Measurements from ENCODE around the gene RTN3. TPM values are rescaled to one million over a fixed set of nuclear protein-coding genes. Genes with fewer than 3 reads are reported as not detected.

The RTN3 gene
- total RNA-seq, 4 donors from 2014 or later, result 161 to 221 (median 193) TPM

DNA sequence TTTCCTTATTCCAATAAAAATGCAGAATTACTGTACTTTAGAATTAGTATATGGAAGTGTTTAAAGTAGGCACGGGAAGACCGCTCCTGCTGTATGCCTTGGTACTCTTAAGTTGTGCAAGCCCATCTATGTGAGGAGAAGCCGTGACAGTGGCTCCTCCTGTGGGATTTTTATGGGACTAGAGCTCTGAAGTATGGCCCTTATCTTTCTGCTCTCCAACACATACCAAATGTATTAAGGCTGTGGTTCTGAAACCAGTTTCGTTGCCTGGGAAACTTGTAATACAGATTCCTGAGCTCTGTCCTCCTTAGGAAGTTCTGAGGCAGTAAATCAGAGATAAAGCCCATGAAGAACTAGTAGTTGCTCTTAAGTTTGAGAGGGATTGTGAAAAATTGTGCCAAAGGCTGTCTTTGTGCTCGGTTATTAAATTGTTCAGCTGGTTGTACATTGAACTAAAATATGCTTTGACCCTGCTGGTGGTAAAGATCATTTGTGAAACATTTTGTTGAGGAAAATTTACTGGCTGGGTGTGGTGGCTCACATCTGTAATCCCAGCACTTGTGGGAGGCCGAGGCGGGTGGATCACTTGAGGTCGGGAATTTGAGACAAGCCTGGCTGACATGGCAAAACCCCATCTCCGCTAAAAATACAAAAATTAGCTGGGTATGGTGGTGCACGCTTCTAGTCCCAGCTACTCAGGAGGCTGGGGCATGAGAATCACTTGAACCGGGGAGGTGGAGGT is 29.3 kb downstream of the RTN3 start:
- Histone ChIP-seq H3K9me3 (no peaks in the 10 kb centered on the region), H3K27me3 (no peaks in the 10 kb centered on the region), H3K4me1 (peaks cover 20% of the 10 kb centered on the region), H3K36me3 (no peaks in the 10 kb centered on the region), H3K4me3 (no peak overlapping the region), H3K27ac (no peak overlapping the region)
- no peak for DNase-seq (ENCODE audit: low spot score in 2 of 2)
- no peak for TF ChIP-seq CTCF (IDR thresholded peaks at IDR 0.05)
- no peak for TF ChIP-seq POLR2A (IDR thresholded peaks at IDR 0.05)
- no peak for TF ChIP-seq POLR2AphosphoS5 (IDR thresholded peaks at IDR 0.05)
- no peak for TF ChIP-seq EP300 (IDR thresholded peaks at IDR 0.05)
- WGBS, result 66% methylated on average over 11 of the region's 11 CpGs

DNA sequence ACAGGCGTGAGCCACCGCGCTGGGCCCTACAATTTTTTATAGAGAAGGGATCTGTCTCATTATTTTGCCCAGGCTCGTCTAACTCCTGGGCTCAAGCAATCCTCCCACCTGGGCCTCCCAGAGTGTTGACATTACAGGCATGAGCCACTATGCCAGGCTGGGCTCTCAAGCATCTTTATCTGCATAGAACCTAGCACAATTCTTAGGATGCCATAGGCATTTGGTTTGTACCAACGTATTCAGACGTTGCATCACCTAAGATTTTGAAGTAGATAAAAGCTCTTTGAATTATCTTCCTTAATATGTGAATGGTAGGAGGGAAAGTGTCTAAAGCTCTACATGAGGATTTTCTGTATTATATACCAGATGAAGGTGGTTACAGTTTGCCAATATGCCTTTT is 30.5 kb downstream of the RTN3 start:
- 85% methylated on average over 6 of the region's 6 CpGs for WGBS
- DNase-seq (ENCODE audit: low spot score in 2 of 2), result no peak
- Histone ChIP-seq H3K4me3 (no peak overlapping the region), H3K27ac (no peak overlapping the region), H3K27me3 (no peaks in the 10 kb centered on the region), H3K36me3 (no peaks in the 10 kb centered on the region), H3K4me1 (peaks cover 20% of the 10 kb centered on the region), H3K9me3 (no peaks in the 10 kb centered on the region)
- TF ChIP-seq POLR2A (IDR thresholded peaks at IDR 0.05), result no peak
- TF ChIP-seq CTCF (IDR thresholded peaks at IDR 0.05), result no peak
- no peak for TF ChIP-seq POLR2AphosphoS5 (IDR thresholded peaks at IDR 0.05)
- TF ChIP-seq EP300 (IDR thresholded peaks at IDR 0.05), result no peak

GRCh38 chr11:63713766-63714165 is 32.5 kb downstream of the RTN3 start:
- peaks cover 14% of the 10 kb centered on the region for H3K4me1 ChIP-seq
- H3K27ac ChIP-seq, result no peak overlapping the region
- DNase-seq (ENCODE audit: low spot score in 2 of 2), result no peak
- no peaks in the 10 kb centered on the region for H3K9me3 ChIP-seq
- no peaks in the 10 kb centered on the region for H3K27me3 ChIP-seq
- no peaks in the 10 kb centered on the region for H3K36me3 ChIP-seq
- 89% methylated on average over 2 of the region's 2 CpGs for WGBS
- no peak overlapping the region for H3K4me3 ChIP-seq
- TF ChIP-seq EP300 (IDR thresholded peaks at IDR 0.05) (no peak), CTCF (IDR thresholded peaks at IDR 0.05) (no peak), POLR2AphosphoS5 (IDR thresholded peaks at IDR 0.05) (no peak), POLR2A (IDR thresholded peaks at IDR 0.05) (no peak)

DNA sequence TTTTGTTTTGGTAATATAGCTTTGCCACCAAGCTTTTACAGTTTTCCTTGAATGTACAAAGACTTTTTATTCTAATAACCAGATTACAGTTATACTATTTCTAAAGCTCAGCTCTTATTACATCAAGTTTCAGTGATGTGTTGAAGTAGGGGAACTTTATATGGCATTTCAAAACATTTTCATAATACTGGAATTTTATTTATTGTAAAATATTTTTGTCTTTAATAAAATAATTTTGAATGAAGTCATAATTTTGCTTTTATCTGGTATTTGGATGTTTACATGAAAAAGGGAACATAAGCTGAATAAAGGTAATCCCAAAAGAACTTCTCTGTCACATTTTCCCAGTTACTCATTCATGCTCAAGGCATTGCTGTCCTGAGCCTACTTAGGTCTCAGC is 34.7 kb downstream of the RTN3 start:
- no peak for TF ChIP-seq CTCF (IDR thresholded peaks at IDR 0.05)
- no peak for TF ChIP-seq EP300 (IDR thresholded peaks at IDR 0.05)
- TF ChIP-seq POLR2A (IDR thresholded peaks at IDR 0.05), result no peak
- TF ChIP-seq POLR2AphosphoS5 (IDR thresholded peaks at IDR 0.05), result no peak
- H3K36me3 ChIP-seq, result no peaks in the 10 kb centered on the region
- no peaks in the 10 kb centered on the region for H3K27me3 ChIP-seq
- H3K4me1 ChIP-seq, result peaks cover under 1% of the 10 kb centered on the region
- no peak overlapping the region for H3K4me3 ChIP-seq
- no peaks in the 10 kb centered on the region for H3K9me3 ChIP-seq
- no peak overlapping the region for H3K27ac ChIP-seq
- no peak for DNase-seq (ENCODE audit: low spot score in 2 of 2)

DNA sequence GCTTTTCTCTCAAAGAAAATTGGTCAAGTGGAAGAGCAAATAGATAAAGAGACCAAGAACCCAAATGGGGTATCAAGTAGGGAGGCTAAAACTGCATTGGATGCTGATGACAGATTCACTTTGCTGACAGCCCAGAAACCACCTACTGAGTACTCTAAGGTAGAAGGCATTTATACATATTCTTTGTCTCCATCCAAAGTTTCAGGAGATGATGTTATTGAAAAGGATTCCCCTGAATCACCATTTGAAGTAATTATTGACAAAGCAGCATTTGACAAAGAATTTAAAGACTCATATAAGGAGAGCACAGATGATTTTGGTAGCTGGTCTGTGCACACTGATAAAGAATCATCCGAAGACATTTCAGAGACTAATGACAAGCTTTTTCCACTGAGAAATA is 37.7 kb downstream of the RTN3 start:
- no peaks in the 10 kb centered on the region for H3K36me3 ChIP-seq
- TF ChIP-seq EP300 (IDR thresholded peaks at IDR 0.05) (no peak), POLR2AphosphoS5 (IDR thresholded peaks at IDR 0.05) (no peak), CTCF (IDR thresholded peaks at IDR 0.05) (no peak), POLR2A (IDR thresholded peaks at IDR 0.05) (no peak)
- no peaks in the 10 kb centered on the region for H3K27me3 ChIP-seq
- H3K4me3 ChIP-seq, result no peak overlapping the region
- no peak overlapping the region for H3K27ac ChIP-seq
- no peak for DNase-seq (ENCODE audit: low spot score in 2 of 2)
- no peaks in the 10 kb centered on the region for H3K4me1 ChIP-seq
- WGBS, result 80% methylated on average over 1 of the region's 1 CpG
- H3K9me3 ChIP-seq, result no peaks in the 10 kb centered on the region
